ENCODE data around the gene ZNF335.

GRCh38 chr20:45947110-45947866 lies 24.7 kb downstream of the ZNF335 start:
- no peak for TF ChIP-seq EZH2phosphoT487 (IDR thresholded peaks at IDR 0.05)
- no peak for TF ChIP-seq CTCF (IDR thresholded peaks at IDR 0.05)
- no peak for TF ChIP-seq EZH2 (IDR thresholded peaks at IDR 0.05)
